GM12878 (cell line): ENCODE data around the gene SPPL3. TPM values are rescaled to one million over a fixed set of nuclear protein-coding genes. Genes with fewer than 3 reads are reported as not detected.

Source experiments
- BCL3 ChIP-seq: IDR thresholded peaks from 2 replicates; pipeline ENCODE4 v1.6.1; 2011; ENCODE audit warnings: borderline replicate concordance, low read depth, mild to moderate bottlenecking, moderate library complexity, low read length; ENCODE audit not compliant: insufficient read depth, poor library complexity, severe bottlenecking
- BHLHE40 ChIP-seq, 2 experiments: fragments of 450-650 bp in 1 of 2; IDR thresholded peaks; 2 replicates each; pipeline ENCODE4 v1.6.1; 2011 to 2017; ENCODE audit warnings: low read depth in 2 of 2, borderline replicate concordance in 1 of 2, improper control_type of control experiment in 1 of 2, low read length in 1 of 2, mild to moderate bottlenecking in 1 of 2
- CHD2 ChIP-seq: IDR thresholded peaks from 2 replicates; pipeline ENCODE4 v1.6.1; 2011; ENCODE audit warnings: low read depth, low read length, improper control_type of control experiment, borderline replicate concordance
- EGR1 ChIP-seq, 2 experiments: IDR thresholded peaks; 1 replicate in 1 of 2; 2 replicates in 1 of 2; pipeline ENCODE4 v1.6.1; 2011 to 2012; ENCODE audit warnings: low read depth in 2 of 2, low read length in 2 of 2, borderline replicate concordance in 1 of 2, mild to moderate bottlenecking in 1 of 2, moderate library complexity in 1 of 2
- ELK1 ChIP-seq: IDR thresholded peaks from 2 replicates; pipeline ENCODE4 v1.6.1; 2012; ENCODE audit warnings: low read depth, low read length, improper control_type of control experiment
- HCFC1 ChIP-seq: fragments of 150-350 bp; IDR thresholded peaks from 2 replicates; pipeline ENCODE4 v1.6.1; 2014; ENCODE audit warnings: low read length
- JUND ChIP-seq: IDR thresholded peaks from 2 replicates; pipeline ENCODE4 v1.6.1; 2012; ENCODE audit warnings: low read depth, mild to moderate bottlenecking, low read length, improper control_type of control experiment, moderate library complexity
- NR2C2 ChIP-seq: IDR thresholded peaks from 2 replicates; pipeline ENCODE4 v1.6.1; 2011; ENCODE audit warnings: borderline replicate concordance, low read depth; ENCODE audit not compliant: control insufficient read depth, insufficient read length
- NR2F1 ChIP-seq: fragments of 450-650 bp; conservative IDR thresholded peaks from 2 replicates; pipeline ENCODE4 v1.6.1; 2017; ENCODE audit warnings: mild to moderate bottlenecking
- POLR2AphosphoS2 ChIP-seq: IDR thresholded peaks from 2 replicates; pipeline ENCODE4 v1.6.1; 2011; ENCODE audit warnings: low read depth, mild to moderate bottlenecking, low read length, improper control_type of control experiment, moderate library complexity
- RB1 ChIP-seq: fragments of 450-650 bp; formaldehyde crosslinking; IDR thresholded peaks from 2 replicates; pipeline ENCODE4 v1.6.1; 2017; ENCODE audit warnings: mild to moderate bottlenecking, borderline replicate concordance
- RCOR1 ChIP-seq: conservative IDR thresholded peaks from 2 replicates; pipeline ENCODE4 v1.6.1; 2012; ENCODE audit warnings: low read depth, low read length, improper control_type of control experiment
- SIX5 ChIP-seq: IDR thresholded peaks from 2 replicates; pipeline ENCODE4 v1.6.1; 2011; ENCODE audit warnings: mild to moderate bottlenecking, low read depth, low read length, moderate library complexity; ENCODE audit not compliant: severe bottlenecking
- SKIL ChIP-seq: fragments of 450-650 bp; IDR thresholded peaks from 2 replicates; pipeline ENCODE4 v1.6.1; 2017; ENCODE audit warnings: mild to moderate bottlenecking, low read depth, inconsistent platforms; ENCODE audit not compliant: poor library complexity, severe bottlenecking
- SREBF1 ChIP-seq: IDR thresholded peaks from 2 replicates; pipeline ENCODE4 v1.6.1; 2012; ENCODE audit warnings: mild to moderate bottlenecking, low read length
- SREBF2 ChIP-seq: IDR thresholded peaks from 2 replicates; pipeline ENCODE4 v1.6.1; 2012; ENCODE audit warnings: mild to moderate bottlenecking, low read length
- TARDBP ChIP-seq: IDR thresholded peaks from 2 replicates; pipeline ENCODE4 v1.6.1; 2016; ENCODE audit warnings: borderline replicate concordance
- polyA plus RNA-seq, 11 experiments: library from polyadenylated mRNA; depleted of rRNA in 4 of 11; unstranded in 6 of 11; stranded (reverse) in 5 of 11; fragments of >200 nt; fragmentation: Nextera tagmentation in 4 of 11; fragmentation: Illumina TruSeq in 1 of 11; extraction: Ambion mirVana in 4 of 11; extraction: Trizol in 1 of 11; gene quantifications; 1 replicate in 1 of 11; 2 replicates in 10 of 11; pipeline versions ENCODE4 v1.2.1 to v1.2.3, GENCODE V29; 2011 to 2016; ENCODE audit warnings: inconsistent platforms in 2 of 11, missing spikeins in 2 of 11, low read depth in 1 of 11
- total RNA-seq, 4 experiments: library from RNA; depleted of rRNA in 3 of 4; stranded (reverse); fragments of >200 nt in 3 of 4; fragmentation: Illumina TruSeq in 1 of 4; extraction: Trizol in 1 of 4; gene quantifications; 2 replicates each; pipeline versions ENCODE4 v1.2.1 to v1.2.3, GENCODE V29; 2013 to 2021
- TF ChIP-seq, protein P1 (sequence below): fragments of 450-650 bp; IDR thresholded peaks from 2 replicates; pipeline ENCODE4 v1.6.1; 2018; ENCODE audit warnings: mild to moderate bottlenecking, low read depth, moderate library complexity; ENCODE audit not compliant: partially characterized antibody
- TF ChIP-seq, protein P2 (sequence below): fragments of 450-650 bp; IDR thresholded peaks from 2 replicates; pipeline ENCODE4 v1.6.1; 2017; ENCODE audit warnings: mild to moderate bottlenecking, moderate library complexity

The SPPL3 gene
- total and polyA plus RNA-seq, 10 of the 15 experiments (the other 5 are each of a cell fraction or from before 2014, with no cell fraction given) = 4.3 to 45.5 (median 11.7) TPM

DNA sequence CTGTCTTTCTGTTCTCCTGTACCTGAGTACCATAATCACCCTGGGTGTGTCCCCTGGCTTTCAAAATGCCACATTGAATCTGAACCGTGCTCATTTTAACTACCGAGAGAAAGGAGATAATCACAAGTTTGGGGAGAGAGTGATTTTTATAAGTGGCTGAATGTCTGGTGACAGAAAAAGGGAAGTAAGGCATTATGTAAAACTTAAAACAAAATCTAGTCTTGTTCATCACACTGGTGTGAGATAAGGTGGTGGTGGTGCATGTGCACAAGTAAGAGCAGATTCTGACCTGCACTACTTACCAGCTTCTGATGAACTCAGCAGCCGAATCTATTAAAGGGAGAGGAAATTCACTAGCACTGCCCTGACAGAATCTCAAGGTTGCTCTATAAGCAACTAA, 56.3 kb downstream of the SPPL3 start (continued):
- TF ChIP-seq SIX5 = no peak
- TF ChIP-seq, protein P1, sequence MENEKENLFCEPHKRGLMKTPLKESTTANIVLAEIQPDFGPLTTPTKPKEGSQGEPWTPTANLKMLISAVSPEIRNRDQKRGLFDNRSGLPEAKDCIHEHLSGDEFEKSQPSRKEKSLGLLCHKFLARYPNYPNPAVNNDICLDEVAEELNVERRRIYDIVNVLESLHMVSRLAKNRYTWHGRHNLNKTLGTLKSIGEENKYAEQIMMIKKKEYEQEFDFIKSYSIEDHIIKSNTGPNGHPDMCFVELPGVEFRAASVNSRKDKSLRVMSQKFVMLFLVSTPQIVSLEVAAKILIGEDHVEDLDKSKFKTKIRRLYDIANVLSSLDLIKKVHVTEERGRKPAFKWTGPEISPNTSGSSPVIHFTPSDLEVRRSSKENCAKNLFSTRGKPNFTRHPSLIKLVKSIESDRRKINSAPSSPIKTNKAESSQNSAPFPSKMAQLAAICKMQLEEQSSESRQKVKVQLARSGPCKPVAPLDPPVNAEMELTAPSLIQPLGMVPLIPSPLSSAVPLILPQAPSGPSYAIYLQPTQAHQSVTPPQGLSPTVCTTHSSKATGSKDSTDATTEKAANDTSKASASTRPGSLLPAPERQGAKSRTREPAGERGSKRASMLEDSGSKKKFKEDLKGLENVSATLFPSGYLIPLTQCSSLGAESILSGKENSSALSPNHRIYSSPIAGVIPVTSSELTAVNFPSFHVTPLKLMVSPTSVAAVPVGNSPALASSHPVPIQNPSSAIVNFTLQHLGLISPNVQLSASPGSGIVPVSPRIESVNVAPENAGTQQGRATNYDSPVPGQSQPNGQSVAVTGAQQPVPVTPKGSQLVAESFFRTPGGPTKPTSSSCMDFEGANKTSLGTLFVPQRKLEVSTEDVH = no peak
- TF ChIP-seq POLR2AphosphoS2 = no peak
- no peak for TF ChIP-seq SREBF2
- TF ChIP-seq RCOR1 = no peak
- no peak for TF ChIP-seq SREBF1
- no peak for TF ChIP-seq ELK1
- no peak for TF ChIP-seq BCL3
- no peak for TF ChIP-seq TARDBP
- TF ChIP-seq NR2C2 = no peak
- TF ChIP-seq CHD2 = no peak
- TF ChIP-seq EGR1 (IDR thresholded peaks at IDR 0.05; ENCODE audit: borderline replicate concordance in 1 of 2, low read depth in 2 of 2, low read length in 2 of 2) = no peak
- TF ChIP-seq JUND = no peak
- TF ChIP-seq, protein P2, sequence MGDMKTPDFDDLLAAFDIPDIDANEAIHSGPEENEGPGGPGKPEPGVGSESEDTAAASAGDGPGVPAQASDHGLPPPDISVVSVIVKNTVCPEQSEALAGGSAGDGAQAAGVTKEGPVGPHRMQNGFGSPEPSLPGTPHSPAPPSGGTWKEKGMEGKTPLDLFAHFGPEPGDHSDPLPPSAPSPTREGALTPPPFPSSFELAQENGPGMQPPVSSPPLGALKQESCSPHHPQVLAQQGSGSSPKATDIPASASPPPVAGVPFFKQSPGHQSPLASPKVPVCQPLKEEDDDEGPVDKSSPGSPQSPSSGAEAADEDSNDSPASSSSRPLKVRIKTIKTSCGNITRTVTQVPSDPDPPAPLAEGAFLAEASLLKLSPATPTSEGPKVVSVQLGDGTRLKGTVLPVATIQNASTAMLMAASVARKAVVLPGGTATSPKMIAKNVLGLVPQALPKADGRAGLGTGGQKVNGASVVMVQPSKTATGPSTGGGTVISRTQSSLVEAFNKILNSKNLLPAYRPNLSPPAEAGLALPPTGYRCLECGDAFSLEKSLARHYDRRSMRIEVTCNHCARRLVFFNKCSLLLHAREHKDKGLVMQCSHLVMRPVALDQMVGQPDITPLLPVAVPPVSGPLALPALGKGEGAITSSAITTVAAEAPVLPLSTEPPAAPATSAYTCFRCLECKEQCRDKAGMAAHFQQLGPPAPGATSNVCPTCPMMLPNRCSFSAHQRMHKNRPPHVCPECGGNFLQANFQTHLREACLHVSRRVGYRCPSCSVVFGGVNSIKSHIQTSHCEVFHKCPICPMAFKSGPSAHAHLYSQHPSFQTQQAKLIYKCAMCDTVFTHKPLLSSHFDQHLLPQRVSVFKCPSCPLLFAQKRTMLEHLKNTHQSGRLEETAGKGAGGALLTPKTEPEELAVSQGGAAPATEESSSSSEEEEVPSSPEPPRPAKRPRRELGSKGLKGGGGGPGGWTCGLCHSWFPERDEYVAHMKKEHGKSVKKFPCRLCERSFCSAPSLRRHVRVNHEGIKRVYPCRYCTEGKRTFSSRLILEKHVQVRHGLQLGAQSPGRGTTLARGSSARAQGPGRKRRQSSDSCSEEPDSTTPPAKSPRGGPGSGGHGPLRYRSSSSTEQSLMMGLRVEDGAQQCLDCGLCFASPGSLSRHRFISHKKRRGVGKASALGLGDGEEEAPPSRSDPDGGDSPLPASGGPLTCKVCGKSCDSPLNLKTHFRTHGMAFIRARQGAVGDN = 0 out of 2 replicates have a peak, but pooled peaks have one; percentile 19
- peak; percentile 93 to 94 for TF ChIP-seq BHLHE40 (IDR thresholded peaks at IDR 0.05; ENCODE audit: borderline replicate concordance in 1 of 2, low read depth in 2 of 2, low read length in 1 of 2)
- TF ChIP-seq NR2F1 = no peak
- TF ChIP-seq SKIL = peak; percentile 73
- no peak for TF ChIP-seq HCFC1
- TF ChIP-seq RB1 = no peak
